Fibroblast of skin of left biceps (primary cell): Measurements from ENCODE around the gene FUCA1.
A peak's percentile ranks its signal among the peaks of the same experiment; 100 is the strongest.

ENCODE experiments used
- DNase-seq, 2 experiments: peaks; one replicate each; pipeline ENCODE4 v3.0.0-alpha.2; 2013; ENCODE audit warnings: low read depth in 2 of 2

The FUCA1 gene

GRCh38 chr1:23801876-23802275 is 66.2 kb downstream of the FUCA1 start:
- DNase-seq = no peak

DNA sequence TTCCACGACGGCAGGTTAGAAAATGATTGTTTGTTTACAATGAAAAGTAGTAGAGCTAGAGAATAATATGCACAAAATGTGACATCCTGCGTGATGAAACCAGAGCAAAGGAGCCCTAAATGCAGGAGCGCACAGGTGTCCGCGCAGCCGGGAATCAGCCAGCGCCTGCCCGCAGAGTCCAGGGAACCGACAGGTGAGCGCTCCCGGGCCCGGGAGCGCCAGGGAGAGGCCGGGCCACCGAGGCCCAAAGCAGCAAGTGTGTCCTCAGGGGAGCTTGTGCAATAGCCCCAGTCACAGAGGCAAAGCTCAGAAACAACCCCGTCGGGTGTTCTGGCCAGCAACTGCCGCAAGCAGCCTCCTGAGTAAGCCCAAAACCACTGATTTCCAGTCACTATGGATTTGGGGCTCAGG is 66.7 kb downstream of the FUCA1 start:
- DNase-seq = no peak

- DNase-seq = peak; percentile 79 to 80
These were observed 67.4 kb downstream of the FUCA1 start, which contains the start of gene GALE for GRCh38 chr1:23800400-23801337. Gene GALE (minus strand): TSS chr1:23800754. CDS start chr1:23799007, 1,747 bp downstream.

GRCh38 chr1:23799570-23800399 is 68.3 kb downstream of the FUCA1 start:
- DNase-seq = no peak

- DNase-seq = no peak
These were observed 68.9 kb downstream of the FUCA1 start for GRCh38 chr1:23799255-23799569.

GRCh38 chr1:23798662-23799142 is 69.4 kb downstream of the FUCA1 start:
- no peak for DNase-seq

GRCh38 chr1:23797478-23798448 is 70.3 kb downstream of the FUCA1 start:
- DNase-seq = no peak

DNA sequence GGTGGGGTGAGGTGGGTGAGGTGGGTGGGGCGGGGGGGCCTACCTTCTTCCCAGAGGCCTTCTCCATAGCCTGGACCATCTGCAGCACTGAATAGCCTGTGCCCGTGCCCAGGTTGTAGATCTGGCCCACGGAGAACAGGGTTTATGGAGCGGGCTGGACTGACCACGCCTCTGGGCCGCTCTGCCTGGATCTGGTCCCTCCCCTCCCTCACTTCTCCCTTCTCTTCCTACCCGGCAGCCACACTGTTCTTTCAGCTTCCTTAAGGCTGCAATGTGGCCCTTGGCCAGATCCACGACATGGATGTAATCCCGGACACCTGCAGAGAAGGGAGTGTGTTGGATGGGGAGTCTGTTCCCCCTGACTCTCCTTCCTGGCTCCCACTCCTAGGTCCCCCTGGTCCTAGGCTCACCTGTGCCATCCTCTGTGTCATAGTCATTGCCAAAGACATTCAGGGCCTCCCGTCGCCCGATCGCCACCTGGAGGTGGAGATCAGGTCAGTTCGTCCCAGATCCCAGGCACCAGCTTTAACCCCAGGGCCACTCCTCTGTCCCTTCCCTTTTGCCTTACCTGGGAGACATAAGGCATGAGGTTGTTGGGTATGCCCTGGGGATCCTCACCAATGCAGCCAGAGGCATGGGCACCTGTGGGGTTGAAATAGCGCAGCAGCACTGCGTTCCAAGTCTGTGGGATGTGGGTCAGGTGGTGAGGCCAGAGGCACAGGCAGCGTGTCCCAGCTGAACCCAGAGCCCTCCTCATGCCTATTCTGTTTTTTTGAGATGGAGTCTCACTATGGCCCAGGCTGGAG is 71.4 kb downstream of the FUCA1 start:
- no peak for DNase-seq

- DNase-seq = no peak
These were observed 72.2 kb downstream of the FUCA1 start for GRCh38 chr1:23795676-23796465.
